Testis (tissue), 2 donors: ENCODE measurements around the gene IFI30.

Experiments
- CTCF ChIP-seq, 3 experiments: fragments of 450-650 bp in 2 of 3; fragments of 200-600 bp in 1 of 3; sonication (generic) in 1 of 3; IDR thresholded peaks; one replicate each; pipeline ENCODE4 v1.5.1; 2016 to 2019; ENCODE audit warnings: antibody characterized with exemption in 3 of 3, mild to moderate bottlenecking in 2 of 3, moderate library complexity in 1 of 3
- POLR2A ChIP-seq: fragments of 450-650 bp; IDR thresholded peaks from one replicate; pipeline ENCODE4 v1.6.1; 2017; ENCODE audit warnings: antibody characterized with exemption, mild to moderate bottlenecking, moderate library complexity

GRCh38 chr19:18219911-18220631 is 46.5 kb downstream of the IFI30 start:
- TF ChIP-seq CTCF (IDR thresholded peaks at IDR 0.05) (no peak), POLR2A (no peak)
